Keratinocyte (primary cell): Measurements from ENCODE around the gene MAP4K1. TPM values are rescaled to one million over a fixed set of nuclear protein-coding genes. Genes with fewer than 3 reads are reported as not detected.

Source experiments
- DNase-seq: peaks from one replicate; pipeline ENCODE4 v3.0.0-alpha.2; 2011; ENCODE audit warnings: low read depth, missing footprints, low spot score
- FAIRE-seq: peaks from 2 replicates; lab custom pipeline; 2011; peaks lifted over from hg19 to GRCh38; lab: Jason Lieb, UNC
- H2AFZ ChIP-seq: 2 replicates; pipeline ENCODE4 v1.6.0; 2012; ENCODE audit warnings: low read length, control low read depth, inconsistent platforms; ENCODE audit not compliant: control insufficient read depth
- H3K27ac ChIP-seq: 2 replicates; pipeline ENCODE4 v1.5.1; 2011; ENCODE audit warnings: low read length; ENCODE audit not compliant: control insufficient read depth, insufficient read depth
- H3K27me3 ChIP-seq: 3 replicates; pipeline ENCODE4 v1.6.0; 2011; ENCODE audit warnings: low read length; ENCODE audit not compliant: control insufficient read depth, insufficient read depth; ENCODE audit errors: extremely low read depth
- H3K36me3 ChIP-seq, 2 experiments: 2 replicates in 1 of 2; 3 replicates in 1 of 2; pipeline ENCODE4 v1.5.1; 2011; ENCODE audit warnings: low read length in 2 of 2, mild to moderate bottlenecking in 1 of 2; ENCODE audit not compliant: control insufficient read depth in 2 of 2, insufficient read depth in 2 of 2; ENCODE audit errors: extremely low read depth in 1 of 2
- H3K4me1 ChIP-seq: 3 replicates; pipeline ENCODE4 v1.5.1; 2011; ENCODE audit warnings: low read length; ENCODE audit not compliant: control insufficient read depth, insufficient read depth; ENCODE audit errors: extremely low read depth
- H3K4me2 ChIP-seq: 3 replicates; pipeline ENCODE4 v1.6.0; 2011; ENCODE audit warnings: low read depth, low read length; ENCODE audit not compliant: control insufficient read depth, insufficient read depth; ENCODE audit errors: extremely low read depth
- H3K4me3 ChIP-seq, 3 experiments: fragments of 200-600 bp in 1 of 3; sonication (generic) in 1 of 3; 2 replicates in 2 of 3; 3 replicates in 1 of 3; pipeline ENCODE4 v1.5.1; 2011 to 2016; ENCODE audit warnings: low read length in 3 of 3, mild to moderate bottlenecking in 3 of 3, control low read depth in 2 of 3, inconsistent platforms in 1 of 3, low read depth in 1 of 3, mixed read lengths in 1 of 3, mixed run types in 1 of 3, moderate library complexity in 1 of 3; ENCODE audit not compliant: control insufficient read depth in 2 of 3, insufficient read depth in 2 of 3; ENCODE audit errors: extremely low read depth in 1 of 3
- H3K79me2 ChIP-seq: 2 replicates; pipeline ENCODE4 v1.6.0; 2012; ENCODE audit warnings: low read length; ENCODE audit not compliant: control insufficient read depth, insufficient read depth
- H3K9ac ChIP-seq: 3 replicates; pipeline ENCODE4 v1.6.0; 2011; ENCODE audit warnings: low read length; ENCODE audit not compliant: control insufficient read depth, insufficient read depth; ENCODE audit errors: extremely low read depth
- H3K9me1 ChIP-seq: 3 replicates; pipeline ENCODE4 v1.6.0; 2011; ENCODE audit warnings: low read length; ENCODE audit not compliant: control insufficient read depth, insufficient read depth; ENCODE audit errors: extremely low read depth
- H3K9me3 ChIP-seq: 2 replicates; pipeline ENCODE4 v1.5.1; 2012; ENCODE audit warnings: low read depth, low read length; ENCODE audit not compliant: control insufficient read depth
- H4K20me1 ChIP-seq: 3 replicates; pipeline ENCODE4 v1.6.0; 2011; ENCODE audit warnings: low read length; ENCODE audit not compliant: control insufficient read depth, insufficient read depth; ENCODE audit errors: extremely low read depth
- EZH2 ChIP-seq: IDR thresholded peaks from one replicate; pipeline ENCODE4 v1.6.1; 2012; ENCODE audit warnings: inconsistent platforms, mild to moderate bottlenecking, low read length, moderate library complexity
- dilution Hi-C: fragments of 300-500 bp; cut with MboI; formaldehyde crosslinking; loops from one replicate; pipeline ENCODE4 v1.7.0; 2020; ENCODE audit warnings: low sequenced_read_pairs; ENCODE audit not compliant: extremely low pct_ligation_motif_present
- polyA plus RNA-seq, 5 experiments: library from polyadenylated mRNA; depleted of rRNA in 3 of 5; stranded (reverse) in 3 of 5; stranded (forward) in 1 of 5; unstranded in 1 of 5; fragments of >200 nt; gene quantifications; 1 replicate in 1 of 5; 2 replicates in 3 of 5; 3 replicates in 1 of 5; pipeline versions ENCODE4 v1.2.1 to v1.2.3, GENCODE V29; 2011 to 2012; ENCODE audit warnings: missing spikeins in 2 of 5, low read depth in 1 of 5, low replicate concordance in 1 of 5
- TF ChIP-seq, protein P1 (sequence below), 3 experiments: IDR thresholded peaks in 1 of 3; conservative IDR thresholded peaks in 1 of 3; optimal IDR thresholded peaks in 1 of 3; 2 replicates in 2 of 3; 3 replicates in 1 of 3; pipeline versions ENCODE3 to v1.5.1; 2011; ENCODE audit warnings: low read length in 3 of 3, mild to moderate bottlenecking in 3 of 3, moderate library complexity in 2 of 3, control low read depth in 1 of 3, inconsistent platforms in 1 of 3; ENCODE audit not compliant: insufficient read depth in 2 of 3; ENCODE audit errors: extremely low read depth in 1 of 3

MAP4K1 gene
- polyA plus RNA-seq, 1 donor (not counting 4 experiments of a cell fraction or from before 2014, with no cell fraction given), result 0.25 TPM

DNA sequence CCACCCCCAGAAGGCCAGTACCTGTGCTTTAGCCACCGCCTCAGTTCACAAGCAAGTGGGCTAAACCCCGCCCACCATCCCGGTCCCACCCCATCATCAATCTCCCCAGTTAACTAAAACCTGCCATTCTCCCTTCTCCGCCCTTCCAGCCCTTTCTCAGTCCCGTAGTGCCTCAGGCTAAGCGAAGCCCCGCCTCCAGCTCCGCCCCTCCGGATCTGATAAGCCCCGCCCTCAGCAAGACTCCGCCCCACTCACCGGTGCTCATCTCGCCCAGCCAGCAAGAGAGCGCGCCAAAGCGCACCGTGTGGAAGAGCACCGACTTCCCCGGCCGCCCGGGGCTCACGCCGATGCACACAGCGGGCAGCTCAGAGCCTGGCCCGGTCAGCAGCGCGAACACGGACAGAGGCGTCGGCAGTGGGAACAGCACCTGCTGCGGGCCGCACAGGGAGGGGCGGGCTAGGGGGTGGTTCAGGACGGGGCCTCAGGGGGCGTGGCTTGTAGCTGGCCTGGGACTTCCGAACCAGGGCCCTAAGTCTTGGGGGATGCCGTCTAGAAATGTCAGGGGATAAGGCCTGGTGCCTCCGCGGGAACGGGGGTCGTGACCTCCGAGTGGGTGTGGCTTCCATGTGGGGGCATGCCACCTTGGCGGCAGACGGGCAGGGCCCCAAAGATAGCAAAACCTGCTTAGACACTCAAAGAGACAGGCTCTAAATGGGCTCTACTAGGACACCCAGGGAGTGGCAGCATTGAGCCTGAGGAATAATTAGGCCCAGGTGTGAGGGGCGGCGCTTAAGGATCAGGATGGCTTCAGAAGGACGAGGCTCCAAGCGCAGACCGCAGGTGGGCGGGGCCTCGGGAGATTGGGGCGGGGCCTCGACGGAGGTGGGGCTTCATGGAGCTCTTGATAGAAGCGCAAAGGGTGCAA lies 21.4 kb downstream of the MAP4K1 start:
- H4K20me1 ChIP-seq, result no peaks in the 10 kb centered on the region
- FAIRE-seq (no peak), DNase-seq (no peak)
- no peaks in the 10 kb centered on the region for H3K4me1 ChIP-seq
- dilution Hi-C loops, result no loop called here
- peak overlapping the region in 1 of 3 experiments; percentile 5 for H3K4me3 ChIP-seq
- H3K79me2 ChIP-seq, result no peaks in the 10 kb centered on the region
- H3K9ac ChIP-seq, result no peak overlapping the region
- peaks cover 5% of the 10 kb centered on the region for H3K27me3 ChIP-seq
- no peak for TF ChIP-seq EZH2
- TF ChIP-seq, protein P1, sequence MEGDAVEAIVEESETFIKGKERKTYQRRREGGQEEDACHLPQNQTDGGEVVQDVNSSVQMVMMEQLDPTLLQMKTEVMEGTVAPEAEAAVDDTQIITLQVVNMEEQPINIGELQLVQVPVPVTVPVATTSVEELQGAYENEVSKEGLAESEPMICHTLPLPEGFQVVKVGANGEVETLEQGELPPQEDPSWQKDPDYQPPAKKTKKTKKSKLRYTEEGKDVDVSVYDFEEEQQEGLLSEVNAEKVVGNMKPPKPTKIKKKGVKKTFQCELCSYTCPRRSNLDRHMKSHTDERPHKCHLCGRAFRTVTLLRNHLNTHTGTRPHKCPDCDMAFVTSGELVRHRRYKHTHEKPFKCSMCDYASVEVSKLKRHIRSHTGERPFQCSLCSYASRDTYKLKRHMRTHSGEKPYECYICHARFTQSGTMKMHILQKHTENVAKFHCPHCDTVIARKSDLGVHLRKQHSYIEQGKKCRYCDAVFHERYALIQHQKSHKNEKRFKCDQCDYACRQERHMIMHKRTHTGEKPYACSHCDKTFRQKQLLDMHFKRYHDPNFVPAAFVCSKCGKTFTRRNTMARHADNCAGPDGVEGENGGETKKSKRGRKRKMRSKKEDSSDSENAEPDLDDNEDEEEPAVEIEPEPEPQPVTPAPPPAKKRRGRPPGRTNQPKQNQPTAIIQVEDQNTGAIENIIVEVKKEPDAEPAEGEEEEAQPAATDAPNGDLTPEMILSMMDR (optimal IDR thresholded peaks at IDR 0.05 in 1 of 3, IDR thresholded peaks at IDR 0.05 in 1 of 3, conservative IDR thresholded peaks at IDR 0.05 in 1 of 3; ENCODE audit: extremely low read depth in 1 of 3, insufficient read depth in 2 of 3, low read length in 3 of 3), result no peak
- no peaks in the 10 kb centered on the region for H3K9me3 ChIP-seq
- no peak overlapping the region for H3K27ac ChIP-seq
- H2AFZ ChIP-seq, result peak overlapping the region; percentile 40
- no peaks in the 10 kb centered on the region for H3K36me3 ChIP-seq
- peak overlapping the region; percentile 39 for H3K4me2 ChIP-seq
- no peaks in the 10 kb centered on the region for H3K9me1 ChIP-seq

DNA sequence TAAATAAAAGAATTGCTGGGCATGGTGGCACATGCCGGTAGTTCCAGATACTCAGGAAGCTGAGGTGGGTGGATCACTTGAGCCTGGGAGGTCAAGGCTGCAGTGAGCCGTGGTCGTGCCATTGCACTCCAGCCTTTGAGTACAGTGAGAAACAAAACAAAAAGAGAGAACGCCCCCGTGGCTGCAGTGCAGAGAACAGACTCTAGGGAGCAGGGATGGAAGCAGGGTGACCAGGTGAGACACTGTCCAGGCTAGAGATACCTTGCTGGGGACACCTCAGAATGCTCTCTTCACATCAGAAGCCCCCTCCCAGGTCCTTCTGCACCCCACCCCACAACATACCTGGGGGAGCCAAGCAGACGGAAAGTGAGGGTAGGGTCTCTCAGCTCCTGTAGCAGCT lies 24.8 kb downstream of the MAP4K1 start:
- no peak for FAIRE-seq

More for the DNA sequence above, 24.8 kb downstream of the MAP4K1 start:
- no peaks in the 10 kb centered on the region for H4K20me1 ChIP-seq
- no peaks in the 10 kb centered on the region for H3K79me2 ChIP-seq
- H3K9ac ChIP-seq, result no peak overlapping the region
- dilution Hi-C loops, result no loop called here
- no peaks in the 10 kb centered on the region for H3K9me1 ChIP-seq
- H3K36me3 ChIP-seq, result no peaks in the 10 kb centered on the region
- no peak overlapping the region for H3K4me2 ChIP-seq
- H2AFZ ChIP-seq, result no peak overlapping the region
- no peak overlapping the region for H3K4me3 ChIP-seq
- DNase-seq, result no peak
- TF ChIP-seq, protein P1 (optimal IDR thresholded peaks at IDR 0.05 in 1 of 3, IDR thresholded peaks at IDR 0.05 in 1 of 3, conservative IDR thresholded peaks at IDR 0.05 in 1 of 3; ENCODE audit: extremely low read depth in 1 of 3, insufficient read depth in 2 of 3, low read length in 3 of 3), result peak in 1 of 3 experiments; percentile 19
- TF ChIP-seq EZH2, result no peak
- peaks cover 5% of the 10 kb centered on the region for H3K27me3 ChIP-seq
- no peaks in the 10 kb centered on the region for H3K4me1 ChIP-seq
- H3K9me3 ChIP-seq, result no peaks in the 10 kb centered on the region
- no peak overlapping the region for H3K27ac ChIP-seq
